HG03457 (cell line): ENCODE results near the gene ATP11A.
"Not testable (repeated sequence)": the region's sequence is repeated elsewhere in the genome, so short reads cannot be mapped to it uniquely, and the experiment has no call there.

ENCODE experiments used
- ATAC-seq: cut with Tn5 transposase; IDR thresholded peaks from one replicate; pipeline ENCODE4 v1.9.1; 2021; ENCODE audit warnings: moderate number of reproducible peaks; ENCODE audit not compliant: unreplicated experiment

Gene ATP11A

DNA sequence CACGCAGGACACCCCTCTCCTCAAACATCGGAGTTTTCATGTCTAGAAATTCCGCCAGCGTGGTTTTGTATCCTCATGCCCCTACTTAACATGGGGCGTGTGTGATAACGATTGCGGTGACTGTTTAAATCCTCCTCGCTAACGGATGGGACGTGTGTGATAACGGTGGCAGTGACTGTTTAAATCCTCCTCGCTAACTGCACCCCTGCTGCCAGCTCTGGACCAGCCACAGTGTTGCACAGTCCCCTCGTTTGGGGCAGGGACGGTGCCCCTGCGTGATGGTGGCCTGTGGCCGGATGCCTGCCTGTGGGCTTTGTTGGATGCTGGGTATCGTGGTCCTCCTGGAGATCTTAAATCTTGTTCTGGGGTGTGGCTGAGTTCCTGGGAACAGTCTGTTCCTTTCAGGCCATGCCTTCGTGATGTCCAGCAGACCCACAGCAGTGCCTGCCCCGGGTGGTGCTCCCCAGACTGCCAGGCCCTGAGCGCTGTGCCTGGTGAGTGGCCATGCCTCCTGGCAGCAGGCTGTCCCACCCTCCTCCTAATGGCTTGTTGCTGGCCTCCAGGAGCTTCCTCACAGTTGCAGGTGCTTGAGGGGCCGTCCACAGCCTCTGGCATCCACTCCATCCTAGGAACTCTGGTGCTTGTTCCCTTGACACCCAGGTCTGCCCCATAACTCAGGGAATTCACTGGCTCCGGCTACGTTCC, 156.7 kb downstream of the ATP11A start:
- no peak for ATAC-seq

DNA sequence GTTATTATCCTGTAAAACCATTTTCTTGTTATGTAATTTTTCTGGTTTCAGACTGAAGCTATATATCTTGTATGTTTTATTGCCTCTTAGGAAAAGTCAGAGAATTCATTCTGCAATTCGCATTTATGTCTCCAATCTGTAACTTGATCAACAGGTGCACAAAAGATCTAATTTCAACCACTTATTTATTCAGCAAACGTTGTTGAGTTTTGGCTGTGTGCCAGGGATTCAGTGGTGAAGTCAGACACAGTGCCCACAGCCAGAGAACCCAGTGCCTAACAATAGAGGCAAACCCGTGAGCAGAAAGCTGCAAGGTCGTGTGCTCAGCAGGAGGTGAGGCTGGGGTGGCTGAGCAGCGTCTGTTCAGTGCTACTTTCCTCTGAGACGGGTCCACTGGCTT, 159.7 kb downstream of the ATP11A start:
- ATAC-seq = no peak

DNA sequence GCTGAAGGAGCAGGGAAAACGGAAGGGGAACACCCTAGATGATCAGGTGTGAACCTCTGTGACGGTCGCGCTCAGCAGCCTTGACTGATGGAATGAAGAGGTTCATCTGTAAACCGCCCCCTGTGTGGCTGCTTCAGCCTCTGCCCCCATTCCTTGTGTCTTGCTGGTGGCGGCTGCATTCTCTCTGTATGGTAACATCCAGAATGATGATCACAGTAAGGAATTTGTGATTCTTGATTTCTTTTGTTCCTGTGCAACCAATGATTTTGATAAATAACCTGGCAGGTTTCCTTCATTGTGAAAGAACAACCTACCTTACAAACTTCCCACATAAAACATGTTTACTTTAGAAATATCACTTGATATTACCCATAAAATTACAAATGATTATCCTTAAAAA, 160.4 kb downstream of the ATP11A start:
- ATAC-seq = no peak

DNA sequence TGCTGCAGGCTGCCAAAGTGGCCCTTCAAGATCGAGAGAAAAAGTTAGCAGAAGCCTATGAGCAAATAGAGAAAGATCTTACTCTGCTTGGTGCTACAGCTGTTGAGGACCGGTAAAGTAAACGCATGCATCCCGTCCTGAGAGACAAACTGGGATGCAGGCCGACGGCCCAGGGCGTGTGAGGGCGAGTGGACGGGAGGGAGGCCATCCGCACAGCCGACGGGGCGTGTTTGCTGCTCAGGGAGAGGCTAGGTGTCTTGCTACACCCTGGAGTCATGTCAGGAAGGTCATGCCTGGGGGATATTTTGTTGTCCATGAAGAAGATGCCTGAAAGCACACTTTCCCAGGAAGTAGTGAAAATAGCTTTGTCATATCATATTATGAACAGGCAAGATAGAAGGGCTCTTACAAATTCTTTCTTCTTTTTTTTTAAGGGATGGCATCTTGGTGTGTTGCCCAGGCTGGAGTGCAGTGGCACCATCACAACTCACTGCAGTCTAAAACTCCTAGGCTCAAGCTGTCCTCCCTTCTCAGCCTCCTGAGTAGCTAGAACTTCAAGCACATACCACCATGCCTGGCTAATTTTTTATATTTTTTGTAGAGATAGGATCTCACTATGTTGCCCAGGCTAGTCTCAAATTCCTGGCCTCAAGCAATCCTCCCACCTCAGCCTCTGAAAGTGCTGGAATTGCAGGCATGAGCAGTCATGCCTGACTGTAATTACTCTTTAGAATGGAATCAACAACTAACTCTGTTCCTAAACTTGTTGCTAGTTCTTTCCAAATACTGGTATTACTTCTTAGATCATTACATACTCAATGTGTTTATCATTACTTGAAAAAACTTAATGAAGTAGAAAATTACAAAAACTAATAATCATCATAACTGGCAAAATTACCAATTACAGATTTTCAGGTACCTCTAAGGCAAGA, 161.5 kb downstream of the ATP11A start:
- ATAC-seq = no peak

DNA sequence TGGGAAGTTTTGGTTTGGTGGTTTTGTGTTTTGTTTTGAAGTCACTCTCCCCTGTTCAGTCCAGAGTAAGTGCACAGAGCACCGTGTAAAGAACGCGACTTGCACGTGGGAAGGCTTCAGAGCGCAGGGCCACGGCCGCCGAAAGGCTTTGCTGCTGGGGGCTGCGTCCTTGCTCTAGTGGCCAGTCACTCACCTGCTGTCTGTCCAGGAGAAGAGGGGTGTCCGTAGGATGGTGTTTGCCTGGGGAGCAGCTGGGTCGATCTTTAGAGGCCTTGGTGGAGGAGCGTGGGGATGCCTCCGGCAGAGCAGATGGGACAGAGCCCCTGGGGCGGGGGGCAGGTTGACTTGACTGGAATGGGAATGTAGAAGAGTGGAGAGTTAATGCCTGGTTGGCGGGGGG, 162.6 kb downstream of the ATP11A start:
- ATAC-seq = no peak

DNA sequence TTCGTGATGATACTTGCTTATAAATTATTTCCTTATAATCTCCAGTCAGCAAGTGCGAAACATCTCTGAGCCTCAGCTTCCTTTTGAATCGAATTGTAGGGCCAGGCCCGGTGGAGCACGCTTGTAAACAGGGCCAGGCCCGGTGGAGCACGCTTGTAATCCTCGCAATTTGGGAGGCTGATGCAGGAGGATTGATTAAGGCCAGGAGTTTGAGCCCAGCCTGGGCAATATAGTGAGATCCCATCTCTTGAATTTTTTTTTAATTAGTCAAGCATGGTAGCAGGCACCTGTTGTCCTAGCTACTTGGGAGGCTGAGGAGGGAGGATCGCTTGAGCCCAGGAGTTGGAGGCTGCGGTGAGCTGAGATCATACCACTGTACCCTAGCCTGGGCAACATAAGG, 163.0 kb downstream of the ATP11A start:
- ATAC-seq = no peak

DNA sequence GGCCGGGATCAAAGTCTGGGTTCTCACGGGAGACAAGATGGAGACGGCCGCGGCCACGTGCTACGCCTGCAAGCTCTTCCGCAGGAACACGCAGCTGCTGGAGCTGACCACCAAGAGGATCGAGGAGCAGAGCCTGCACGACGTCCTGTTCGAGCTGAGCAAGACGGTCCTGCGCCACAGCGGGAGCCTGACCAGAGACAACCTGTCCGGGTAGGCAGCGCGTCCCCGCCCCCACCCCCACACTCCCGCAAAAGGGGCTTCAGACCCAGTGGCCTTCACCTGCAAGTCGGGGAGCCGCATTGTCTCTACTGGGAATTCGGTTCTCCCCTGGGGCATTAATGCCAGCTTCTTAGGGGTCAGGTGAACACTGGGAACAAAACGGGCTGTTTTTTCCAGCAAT, 164.5 kb downstream of the ATP11A start:
- ATAC-seq = no peak

DNA sequence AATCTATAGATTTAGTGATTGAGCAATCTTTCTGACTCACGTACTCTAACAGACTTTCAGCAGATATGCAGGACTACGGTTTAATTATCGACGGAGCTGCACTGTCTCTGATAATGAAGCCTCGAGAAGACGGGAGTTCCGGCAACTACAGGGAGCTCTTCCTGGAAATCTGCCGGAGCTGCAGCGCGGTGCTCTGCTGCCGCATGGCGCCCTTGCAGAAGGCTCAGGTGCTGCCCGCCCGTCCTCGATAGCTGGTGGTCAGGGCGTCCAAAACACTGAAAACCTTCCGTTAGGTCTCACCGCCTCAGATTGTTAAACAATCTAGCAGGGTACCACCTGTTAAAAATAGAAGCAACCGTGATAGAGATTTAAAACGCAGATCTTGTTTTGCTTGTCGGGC, 166.0 kb downstream of the ATP11A start:
- ATAC-seq = no peak

DNA sequence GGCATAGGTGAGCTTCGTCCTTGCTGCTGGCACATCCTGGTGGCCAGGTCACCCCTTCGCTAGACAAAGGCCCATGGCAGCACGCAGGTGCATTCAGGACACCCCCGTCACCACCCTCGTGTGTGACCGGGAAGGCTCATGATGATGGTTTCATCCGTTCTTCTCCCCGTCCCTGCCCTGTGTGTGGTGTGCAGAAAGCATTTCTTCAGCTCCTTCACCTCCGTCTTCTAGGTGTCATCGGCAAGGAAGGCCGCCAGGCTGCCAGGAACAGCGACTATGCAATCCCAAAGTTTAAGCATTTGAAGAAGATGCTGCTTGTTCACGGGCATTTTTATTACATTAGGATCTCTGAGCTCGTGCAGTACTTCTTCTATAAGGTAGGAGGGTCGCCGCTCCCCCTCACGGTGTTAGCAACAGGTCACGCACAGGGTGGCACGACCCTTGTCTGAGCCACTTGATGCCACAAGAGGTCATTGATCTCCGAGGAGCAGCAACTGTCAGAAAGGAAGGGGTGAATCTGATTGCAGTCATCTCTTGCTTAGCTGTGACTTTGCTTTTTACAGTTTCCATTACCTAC, 168.2 kb downstream of the ATP11A start:
- ATAC-seq = no peak

DNA sequence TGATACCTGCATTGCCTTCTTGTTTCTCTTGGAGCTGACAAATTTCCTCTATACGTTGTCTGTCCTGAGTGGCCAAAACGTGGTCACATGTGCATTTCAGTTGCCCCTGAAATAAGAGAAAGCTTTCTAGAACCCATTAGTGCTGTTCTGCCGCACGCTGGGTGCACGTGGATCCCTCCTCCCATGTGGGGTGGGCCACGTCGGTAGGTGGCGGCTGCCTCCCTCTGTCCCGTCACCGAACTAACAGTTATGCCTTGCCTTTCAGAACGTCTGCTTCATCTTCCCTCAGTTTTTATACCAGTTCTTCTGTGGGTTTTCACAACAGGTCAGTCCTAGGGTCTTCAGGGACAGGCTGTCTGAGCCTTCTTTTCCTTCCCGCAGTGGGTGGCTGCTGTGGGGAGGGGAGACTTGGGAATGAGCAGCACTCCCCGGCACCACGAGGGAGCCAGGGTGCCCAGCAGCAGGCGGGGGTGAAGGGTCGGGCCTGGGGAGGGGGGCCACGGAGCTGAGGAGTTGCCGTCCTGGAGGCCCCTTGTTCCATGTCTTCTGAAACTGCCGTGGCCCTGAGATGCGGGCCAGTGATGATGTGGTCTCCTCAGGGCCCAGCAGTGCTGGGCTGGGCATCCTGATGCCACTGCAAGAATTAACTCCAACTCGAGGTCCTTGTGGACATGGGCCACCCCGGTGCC, 169.4 kb downstream of the ATP11A start:
- ATAC-seq = no peak

DNA sequence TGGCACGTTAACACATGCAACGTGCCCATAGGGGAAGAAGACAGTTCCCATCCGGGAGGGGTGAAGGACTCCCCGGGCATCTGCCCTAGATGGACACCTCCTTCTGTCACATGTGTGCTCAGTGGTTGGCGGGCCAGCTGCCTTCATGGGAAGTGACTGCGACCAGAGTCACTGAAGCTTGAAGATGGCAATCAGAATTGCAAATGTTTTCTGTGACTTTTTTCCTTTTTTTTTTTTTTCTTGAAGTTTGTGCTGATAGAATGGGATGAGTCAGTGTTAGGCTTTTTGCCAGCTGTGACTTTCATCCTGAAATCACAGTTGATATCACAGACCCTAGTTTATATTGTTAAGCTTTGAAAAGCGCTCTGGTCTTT, 170.0 kb downstream of the ATP11A start:
- ATAC-seq = no peak

DNA sequence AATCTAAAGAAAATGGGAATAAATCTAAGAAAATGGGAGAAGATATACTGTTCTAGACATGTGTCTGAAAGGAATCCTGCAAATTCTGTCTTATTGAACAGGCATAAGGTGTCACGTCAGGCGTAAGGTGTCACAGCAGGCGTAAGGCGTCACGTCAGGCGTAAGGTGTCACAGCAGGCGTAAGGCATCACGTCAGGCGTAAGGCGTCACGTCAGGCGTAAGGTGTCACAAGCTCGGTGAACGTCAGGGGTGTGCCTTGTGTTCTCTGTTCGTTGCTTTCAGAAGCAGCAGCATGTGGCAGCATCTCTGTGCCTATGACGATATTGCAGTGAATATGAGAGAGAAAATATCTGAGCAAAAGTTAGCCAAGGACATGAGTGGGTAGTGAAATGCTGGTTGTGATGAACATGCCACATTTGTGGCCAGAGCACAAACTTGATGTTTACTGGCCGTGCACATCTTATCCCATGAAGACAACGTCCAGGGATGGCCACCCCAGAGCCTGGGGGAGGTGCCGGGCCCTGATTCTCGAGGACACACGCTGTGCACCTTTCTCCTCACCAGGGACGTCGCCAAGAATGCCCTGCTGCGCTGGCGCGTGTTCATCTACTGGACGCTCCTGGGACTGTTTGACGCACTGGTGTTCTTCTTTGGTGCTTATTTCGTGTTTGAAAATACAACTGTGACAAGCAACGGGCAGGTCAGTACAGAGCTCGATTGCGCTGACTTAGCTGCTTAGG, 172.2 kb downstream of the ATP11A start:
- no peak for ATAC-seq

DNA sequence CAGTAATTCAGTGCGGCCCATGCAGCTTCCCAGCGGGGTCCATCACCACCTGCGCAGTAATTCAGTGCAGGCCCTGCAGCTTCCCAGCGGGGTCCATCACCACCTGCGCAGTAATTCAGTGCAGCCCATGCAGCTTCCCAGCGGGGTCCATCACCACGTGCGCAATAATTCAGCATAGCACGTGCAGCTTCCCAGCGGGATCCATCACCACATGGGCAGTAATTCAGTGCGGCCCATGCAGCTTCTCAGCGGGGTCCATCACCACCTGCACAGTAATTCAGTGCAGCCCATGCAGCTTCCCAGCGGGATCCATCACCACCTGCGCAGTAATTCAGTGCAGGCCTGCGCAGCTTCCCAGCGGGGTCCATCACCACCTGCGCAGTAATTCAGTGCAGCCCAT, 173.5 kb downstream of the ATP11A start:
- ATAC-seq = not testable (repeated sequence)

DNA sequence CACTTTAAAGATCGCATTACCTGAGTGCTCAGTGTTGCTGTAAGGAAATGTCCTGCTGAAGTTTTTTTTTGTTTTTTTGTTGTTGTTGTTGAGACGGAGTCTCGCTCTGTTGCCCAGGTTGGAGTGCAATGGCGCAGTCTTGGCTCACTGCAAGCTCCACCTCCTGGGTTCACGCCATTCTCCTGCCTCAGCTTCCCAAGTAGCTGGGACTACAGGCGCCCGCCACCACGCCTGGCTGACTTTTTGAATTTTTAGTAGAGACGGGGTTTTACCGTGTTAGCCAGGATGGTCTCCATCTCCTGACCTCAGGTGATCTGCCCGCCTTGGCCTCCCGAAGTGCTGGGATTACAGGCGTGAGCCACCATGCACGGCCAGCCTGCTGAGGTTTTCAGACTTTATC, 175.6 kb downstream of the ATP11A start:
- not testable (repeated sequence) for ATAC-seq

DNA sequence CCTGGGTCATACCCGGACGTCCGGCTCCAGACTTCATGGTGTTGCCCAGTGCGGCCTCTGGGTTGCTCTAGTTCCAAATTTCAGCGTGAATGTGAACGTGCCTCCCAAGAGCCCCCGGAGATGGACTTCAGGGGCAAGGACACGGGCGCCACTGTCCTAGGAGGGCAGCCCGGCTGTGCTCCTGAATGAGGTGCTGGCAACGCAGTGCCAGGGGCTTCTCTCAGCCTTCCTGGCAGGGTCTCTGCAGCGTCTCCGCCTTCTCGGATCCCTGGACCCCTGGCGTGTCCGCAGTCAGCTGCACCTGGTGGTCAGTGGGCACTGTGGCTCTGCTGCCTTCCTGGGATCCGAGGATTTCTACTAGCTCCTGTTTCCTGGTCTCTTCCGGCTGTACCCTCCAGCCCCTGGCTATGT, 177.5 kb downstream of the ATP11A start:
- ATAC-seq = no peak

DNA sequence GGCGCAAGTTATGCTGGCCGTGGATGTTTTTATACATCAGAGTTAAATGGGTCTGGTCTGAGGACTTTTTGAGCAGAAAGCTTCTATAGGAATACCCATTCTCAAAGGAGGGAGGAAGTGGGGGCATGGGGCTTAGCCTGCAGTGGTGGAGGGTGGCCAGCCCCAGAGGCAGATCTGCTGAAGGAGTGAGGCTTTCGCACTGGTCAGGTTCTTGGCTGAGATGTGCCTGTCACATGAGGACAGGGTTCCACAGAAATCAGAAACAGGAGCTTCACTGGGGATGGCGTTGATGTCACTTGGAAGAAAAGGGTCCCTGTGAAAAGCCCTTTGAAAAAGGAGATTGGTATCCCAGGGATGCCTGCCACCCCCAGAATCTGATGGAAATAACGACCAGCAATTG, 178.5 kb downstream of the ATP11A start:
- ATAC-seq = no peak

DNA sequence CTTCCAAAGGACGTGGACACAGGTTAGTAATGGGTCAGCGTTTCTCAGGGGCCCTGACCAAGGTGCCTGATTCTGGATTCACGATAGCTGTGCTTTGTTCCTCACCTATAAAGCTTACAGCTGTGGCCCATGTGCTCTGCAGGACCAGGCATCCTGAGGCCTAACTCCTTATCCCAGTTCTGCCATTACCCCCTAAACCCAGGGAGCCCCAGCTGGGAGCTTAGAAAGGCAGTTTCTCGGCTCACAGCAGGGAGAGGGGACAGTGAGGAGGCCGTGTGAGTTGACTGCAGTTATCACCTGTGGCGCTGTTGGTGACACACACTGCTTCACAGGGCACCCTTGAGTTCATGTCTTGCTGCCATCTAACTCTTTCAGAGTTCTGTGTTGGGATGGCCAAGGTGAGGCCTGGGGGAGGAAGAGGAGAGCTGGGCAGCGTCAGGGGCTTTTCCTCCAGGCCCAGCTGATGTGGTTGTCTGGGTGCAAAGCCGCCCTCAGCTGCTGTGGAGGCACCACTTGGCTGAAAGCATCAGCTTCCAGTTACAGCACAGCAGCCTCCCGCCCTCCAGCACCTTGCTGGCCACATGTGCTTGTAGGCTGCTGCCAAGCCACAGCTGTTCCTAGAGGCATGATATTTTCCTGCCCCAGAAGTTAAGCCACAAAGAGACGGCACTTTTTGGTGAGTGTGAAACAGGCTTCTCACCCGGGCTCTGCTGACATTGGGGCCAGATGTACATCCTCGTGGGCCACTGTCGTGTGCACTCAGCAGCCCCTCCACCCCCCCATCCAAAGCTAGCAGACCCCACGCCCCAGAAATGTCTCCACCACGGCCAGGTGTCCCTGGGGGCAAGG, 179.6 kb downstream of the ATP11A start:
- ATAC-seq = no peak

DNA sequence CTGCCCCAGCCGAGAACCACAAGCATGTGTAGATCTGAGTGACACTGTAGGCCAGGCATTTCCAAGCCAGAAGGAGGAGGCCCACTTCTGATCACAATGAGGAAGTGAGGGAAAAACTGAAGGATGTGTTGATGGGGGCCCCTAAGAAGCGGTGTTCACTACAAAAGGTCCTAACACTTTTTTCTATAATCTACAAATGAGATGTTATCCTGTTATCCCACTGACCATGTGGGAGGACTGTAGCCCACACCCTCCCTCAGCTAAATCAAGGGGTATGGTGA, 180.2 kb downstream of the ATP11A start:
- no peak for ATAC-seq

DNA sequence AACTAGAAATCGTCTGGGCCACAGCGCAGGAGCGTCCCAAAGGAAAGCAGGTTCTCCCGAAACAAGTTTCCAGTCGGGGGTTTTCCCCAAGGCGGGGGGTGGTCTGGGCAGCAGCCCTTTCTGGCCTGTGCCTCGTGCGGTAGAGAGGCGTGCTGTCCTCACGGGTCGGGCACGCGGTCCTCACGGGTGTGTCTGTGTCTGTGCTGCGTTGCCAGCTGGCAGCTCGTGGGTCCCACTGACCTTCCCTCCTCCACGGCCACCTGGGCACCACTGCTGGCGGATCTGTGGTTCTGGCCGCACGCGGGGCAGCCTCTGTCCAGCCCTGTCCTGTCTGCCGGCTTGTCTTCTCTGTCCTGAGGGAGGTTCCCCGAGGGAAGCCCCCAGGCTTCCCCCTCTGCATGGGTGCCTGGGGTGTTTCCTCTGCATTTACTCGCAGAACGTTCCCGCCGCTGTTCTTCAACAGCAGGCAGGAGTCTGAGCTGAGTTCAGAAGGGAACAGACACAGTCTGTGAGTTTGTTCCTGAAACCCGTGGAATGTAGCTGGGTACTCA, 181.0 kb downstream of the ATP11A start:
- ATAC-seq = no peak

DNA sequence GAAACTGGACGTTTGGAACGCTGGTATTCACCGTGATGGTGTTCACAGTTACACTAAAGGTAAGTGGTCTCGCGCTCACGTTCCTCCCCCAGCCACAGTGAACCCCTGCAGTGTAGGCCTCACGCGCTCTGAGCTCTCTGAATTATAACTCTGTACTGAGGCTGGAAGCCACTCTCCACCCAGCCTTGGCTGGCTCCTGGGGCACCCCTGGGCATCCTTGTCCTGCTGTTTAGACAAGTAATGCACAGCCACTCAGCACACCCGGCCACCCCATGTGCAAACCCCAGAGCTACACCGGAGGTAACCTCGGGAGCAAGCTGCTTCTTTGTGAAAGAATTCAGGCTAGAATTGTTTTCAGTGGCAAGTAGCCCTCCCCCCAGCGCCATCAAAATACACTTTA, 181.9 kb downstream of the ATP11A start:
- no peak for ATAC-seq
